Left renal pelvis (tissue), 4 donors: ENCODE measurements around the gene TGFBR2. TPM values are rescaled to one million over a fixed set of nuclear protein-coding genes. Genes with fewer than 3 reads are reported as not detected.

ENCODE experiments used
- DNase-seq, 4 donors: peaks; one replicate each; pipeline ENCODE4 v3.0.0-alpha.2; 2013; ENCODE audit warnings: low read depth in 4 of 4, low spot score in 3 of 4
- polyA plus RNA-seq, 4 donors: library from polyadenylated mRNA; unstranded; fragments of 120-200 nt; gene quantifications; one replicate each; pipeline ENCODE4 v1.2.1, GENCODE V29; 2013; ENCODE audit not compliant: insufficient read length in 4 of 4

The TGFBR2 gene
- polyA plus RNA-seq, 4 donors: 87.0 to 128 (median 105) TPM

DNA sequence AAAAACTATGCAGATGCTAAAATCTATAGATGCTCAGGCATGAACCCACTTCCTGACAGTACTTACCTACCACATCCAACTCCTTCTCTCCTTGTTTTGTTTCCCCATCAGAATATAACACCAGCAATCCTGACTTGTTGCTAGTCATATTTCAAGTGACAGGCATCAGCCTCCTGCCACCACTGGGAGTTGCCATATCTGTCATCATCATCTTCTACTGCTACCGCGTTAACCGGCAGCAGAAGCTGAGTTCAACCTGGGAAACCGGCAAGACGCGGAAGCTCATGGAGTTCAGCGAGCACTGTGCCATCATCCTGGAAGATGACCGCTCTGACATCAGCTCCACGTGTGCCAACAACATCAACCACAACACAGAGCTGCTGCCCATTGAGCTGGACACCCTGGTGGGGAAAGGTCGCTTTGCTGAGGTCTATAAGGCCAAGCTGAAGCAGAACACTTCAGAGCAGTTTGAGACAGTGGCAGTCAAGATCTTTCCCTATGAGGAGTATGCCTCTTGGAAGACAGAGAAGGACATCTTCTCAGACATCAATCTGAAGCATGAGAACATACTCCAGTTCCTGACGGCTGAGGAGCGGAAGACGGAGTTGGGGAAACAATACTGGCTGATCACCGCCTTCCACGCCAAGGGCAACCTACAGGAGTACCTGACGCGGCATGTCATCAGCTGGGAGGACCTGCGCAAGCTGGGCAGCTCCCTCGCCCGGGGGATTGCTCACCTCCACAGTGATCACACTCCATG is 65.3 kb downstream of the TGFBR2 start:
- no peak for DNase-seq

DNA sequence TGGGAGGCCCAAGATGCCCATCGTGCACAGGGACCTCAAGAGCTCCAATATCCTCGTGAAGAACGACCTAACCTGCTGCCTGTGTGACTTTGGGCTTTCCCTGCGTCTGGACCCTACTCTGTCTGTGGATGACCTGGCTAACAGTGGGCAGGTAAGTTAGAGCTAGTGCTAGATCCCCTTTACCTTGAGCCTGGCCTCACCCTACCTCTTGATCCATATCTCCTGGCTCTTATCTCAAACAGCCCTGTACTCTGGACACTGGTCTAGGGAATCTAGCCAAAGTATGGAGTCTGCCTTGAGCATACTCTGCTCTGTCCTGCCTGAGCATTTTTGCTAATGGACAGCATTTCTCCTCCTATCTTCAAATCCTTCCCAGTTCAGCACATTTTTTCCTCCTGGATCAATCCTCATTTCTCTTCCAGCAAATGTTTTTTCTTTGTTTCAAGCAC is 65.9 kb downstream of the TGFBR2 start:
- DNase-seq: no peak

DNA sequence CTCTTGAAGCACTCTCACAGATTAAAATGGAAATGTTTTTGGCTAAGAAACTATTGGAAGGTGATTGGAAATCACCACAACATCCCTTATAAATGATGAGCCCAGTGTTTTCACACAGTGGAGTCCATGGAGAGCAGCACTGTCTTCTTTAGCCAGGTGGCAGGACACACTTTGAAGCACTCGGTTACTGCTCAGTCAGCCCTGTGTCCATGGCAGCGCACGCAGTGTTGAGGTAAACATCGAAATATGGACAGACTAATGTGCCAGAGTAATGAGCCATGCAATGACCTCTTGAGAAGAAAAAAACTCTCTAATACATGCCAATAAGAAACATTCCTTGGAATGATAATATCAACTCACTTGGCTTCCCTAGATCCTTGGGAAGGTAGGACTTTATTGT is 66.6 kb downstream of the TGFBR2 start:
- DNase-seq: no peak

- DNase-seq: no peak
Observed at GRCh38 chr3:30673425-30674341, 67.3 kb downstream of the TGFBR2 start.

- no peak for DNase-seq
Observed at GRCh38 chr3:30675006-30675405, 68.6 kb downstream of the TGFBR2 start.

- no peak for DNase-seq
Observed at GRCh38 chr3:30675774-30676173, 69.4 kb downstream of the TGFBR2 start.

DNA sequence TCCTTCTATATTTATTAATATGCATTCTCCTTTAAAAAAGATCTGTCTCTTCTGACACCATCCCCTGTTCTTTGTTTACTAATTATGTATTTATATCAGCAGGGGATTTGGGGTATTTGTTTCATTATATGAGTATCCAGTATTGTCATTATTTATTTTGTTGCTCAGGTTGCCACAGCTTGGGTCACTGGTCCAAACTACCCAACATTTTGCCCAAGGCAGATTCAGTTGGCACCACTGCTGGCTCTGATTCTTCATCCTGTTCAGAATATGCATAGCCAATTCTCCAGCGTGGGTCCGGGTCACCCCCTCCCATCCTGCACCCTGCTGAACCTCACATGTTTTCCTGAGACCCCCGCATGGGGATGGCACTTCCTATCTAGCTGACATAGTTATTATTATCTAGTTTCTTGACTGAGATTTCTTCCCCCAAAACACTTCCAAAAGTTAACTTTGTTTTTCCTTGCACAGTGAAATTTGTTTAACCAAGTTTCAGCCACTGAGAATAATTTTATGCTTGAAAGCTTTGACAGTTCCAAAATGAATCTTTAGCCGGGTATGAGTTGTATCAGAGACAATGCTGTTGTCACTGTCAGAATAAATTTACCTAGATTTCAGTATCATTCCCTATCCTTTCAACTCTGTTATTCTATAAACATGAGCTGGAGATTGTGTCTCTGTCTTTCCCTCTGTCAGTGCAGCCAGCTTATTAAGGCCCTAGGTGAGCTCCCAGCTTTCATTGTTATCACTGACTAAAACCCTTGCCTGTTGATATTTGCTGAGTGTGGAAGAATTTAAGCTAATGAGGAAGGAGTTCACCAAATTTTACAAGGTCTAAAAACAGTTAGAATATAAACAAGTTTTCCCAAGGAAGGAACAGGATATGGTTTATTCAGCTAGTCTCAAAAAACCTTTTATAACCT is 70.3 kb downstream of the TGFBR2 start:
- DNase-seq: no peak

- no peak for DNase-seq
Observed at GRCh38 chr3:30677347-30677685, 70.9 kb downstream of the TGFBR2 start.

DNA sequence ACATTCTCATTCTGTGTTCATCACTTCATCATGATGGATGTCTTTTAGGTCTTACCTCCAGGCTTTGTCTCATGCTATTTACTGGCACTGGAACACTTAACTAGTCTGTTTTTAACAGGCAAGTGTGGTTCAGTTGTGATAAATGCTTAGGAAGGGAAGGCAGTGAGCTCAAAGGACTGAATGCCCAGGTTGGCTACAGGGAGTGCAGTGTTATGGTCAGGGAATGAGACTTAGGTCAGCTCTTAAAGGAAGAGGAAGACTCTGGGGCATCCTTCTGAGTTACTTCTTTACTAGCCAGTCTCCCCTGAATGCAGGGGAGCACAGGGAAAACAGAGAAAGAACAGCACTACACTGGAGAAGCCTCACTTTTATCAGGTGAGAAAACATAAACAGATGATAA is 72.6 kb downstream of the TGFBR2 start:
- no peak for DNase-seq

GRCh38 chr3:30680789-30681648 is 74.6 kb downstream of the TGFBR2 start:
- DNase-seq: no peak

- no peak for DNase-seq
Observed at GRCh38 chr3:30681649-30682211, 75.3 kb downstream of the TGFBR2 start.

DNA sequence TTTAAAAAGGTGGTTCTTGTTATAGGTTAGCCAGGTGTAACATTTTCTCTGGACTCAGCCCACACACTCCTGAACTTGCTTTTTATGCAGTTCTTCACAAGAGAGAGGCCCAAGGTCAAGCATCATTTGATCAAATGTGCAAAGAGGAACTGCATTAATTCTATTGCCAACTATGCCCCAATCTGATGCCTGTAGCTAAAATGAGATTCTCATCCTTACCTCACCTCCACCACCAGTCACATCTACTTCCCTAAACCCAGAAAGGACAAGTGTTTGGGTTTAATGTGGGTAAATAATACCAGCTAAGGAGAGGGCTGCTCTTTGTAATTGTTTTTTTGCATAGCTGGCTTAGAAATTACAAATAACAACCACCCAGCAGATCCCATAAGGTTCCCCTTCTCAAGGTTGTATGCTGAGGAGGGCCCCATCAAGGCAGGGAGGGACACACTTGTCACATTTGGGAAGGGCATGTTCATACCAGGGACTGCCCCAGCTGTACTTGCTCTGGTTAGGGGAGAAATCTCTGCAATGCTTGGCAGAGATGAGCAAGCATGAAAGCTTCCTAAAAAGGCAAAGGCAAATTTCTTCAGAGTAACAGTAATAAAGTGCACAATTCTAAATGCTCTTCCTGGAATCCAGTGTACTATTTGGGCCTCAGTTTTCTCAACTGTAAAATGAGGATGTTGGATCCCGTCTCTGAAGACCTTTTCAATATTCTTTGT is 76.2 kb downstream of the TGFBR2 start:
- no peak for DNase-seq

GRCh38 chr3:30683769-30684168 is 77.4 kb downstream of the TGFBR2 start:
- DNase-seq: no peak

GRCh38 chr3:30684356-30684755 is 78.0 kb downstream of the TGFBR2 start:
- no peak for DNase-seq

DNA sequence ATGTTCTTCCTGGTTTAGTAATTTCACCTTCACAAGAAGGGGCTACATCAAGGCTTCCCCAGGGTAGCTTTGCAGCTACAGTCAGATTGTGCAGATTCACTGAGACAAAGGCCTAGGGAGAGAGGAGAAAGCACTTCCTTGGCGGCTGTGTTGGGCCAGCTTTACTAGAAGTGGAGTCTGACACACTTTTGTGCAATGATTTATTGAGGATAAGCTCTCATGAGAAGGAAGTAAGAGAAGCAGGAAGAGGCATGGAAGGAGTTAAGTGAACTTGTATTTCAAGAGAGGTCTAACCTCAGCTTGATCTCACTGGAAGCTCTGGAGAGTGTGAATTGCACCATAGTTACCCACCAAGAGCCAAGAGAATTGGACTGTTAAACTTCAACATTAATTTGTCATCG is 78.9 kb downstream of the TGFBR2 start:
- DNase-seq: no peak

DNA sequence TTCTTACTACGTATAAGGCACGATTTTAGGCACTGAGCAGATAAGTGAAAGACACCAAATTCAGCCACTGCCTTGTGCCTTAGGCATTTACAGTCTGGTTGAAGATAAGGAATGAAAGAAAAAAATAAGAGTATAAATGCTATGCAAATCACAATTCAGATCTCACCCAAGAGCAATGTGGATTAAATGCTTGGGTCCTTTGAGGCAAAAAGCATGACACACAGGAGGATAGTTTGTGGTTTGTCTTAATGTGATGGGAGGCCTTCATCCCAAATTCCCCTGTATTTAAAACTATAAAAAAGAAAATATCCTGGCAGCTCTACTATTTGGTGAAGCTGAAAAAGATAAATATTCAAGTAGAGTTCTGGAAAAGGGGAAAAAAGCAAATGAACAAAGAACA is 79.8 kb downstream of the TGFBR2 start:
- DNase-seq: no peak

DNA sequence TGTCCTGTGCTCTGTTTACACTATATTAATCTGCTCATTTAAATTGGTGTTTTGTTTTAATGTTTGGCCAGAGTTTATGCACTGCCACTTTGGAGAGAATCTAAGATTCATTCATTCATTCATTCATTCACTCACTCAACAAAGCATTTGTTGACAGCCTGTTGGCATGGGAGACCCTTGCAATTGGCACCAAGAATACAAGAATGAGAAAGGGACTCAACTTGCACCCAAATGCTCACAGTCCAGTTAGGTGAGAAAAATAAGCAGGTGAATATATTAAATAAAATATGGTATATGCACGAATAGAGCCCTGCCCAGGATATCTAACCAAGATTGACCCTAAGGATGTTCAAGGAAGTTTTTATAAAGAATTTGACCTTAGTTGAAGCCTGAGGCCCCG is 80.4 kb downstream of the TGFBR2 start:
- DNase-seq: no peak

DNA sequence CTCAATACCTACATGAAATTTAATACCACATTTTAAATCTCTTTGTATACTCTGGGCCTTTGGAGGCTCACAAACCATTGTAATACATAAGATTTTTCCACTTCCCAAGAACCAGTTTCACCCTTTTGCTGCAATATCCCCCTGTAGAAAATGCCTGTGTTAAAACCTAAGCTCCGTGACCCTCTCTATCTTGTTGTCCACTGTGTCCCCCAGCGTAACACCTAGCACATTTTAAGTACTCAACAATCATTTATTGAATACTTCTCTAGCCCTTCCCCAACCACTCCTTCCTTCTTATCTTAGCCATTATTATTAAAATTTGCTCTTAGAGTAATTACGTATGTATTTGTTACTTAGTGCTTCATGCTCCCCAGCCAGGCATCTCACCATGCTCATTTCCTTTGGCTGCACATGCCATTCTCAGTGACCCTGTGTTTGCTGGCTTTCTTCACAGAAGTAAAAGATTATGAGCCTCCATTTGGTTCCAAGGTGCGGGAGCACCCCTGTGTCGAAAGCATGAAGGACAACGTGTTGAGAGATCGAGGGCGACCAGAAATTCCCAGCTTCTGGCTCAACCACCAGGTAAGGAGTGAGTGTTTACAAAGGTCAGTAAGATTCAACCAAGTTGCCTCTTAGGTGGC is 81.6 kb downstream of the TGFBR2 start:
- no peak for DNase-seq
